H9 (cell line): ENCODE data around the gene MMP23B. TPM values are rescaled to one million over a fixed set of nuclear protein-coding genes. Genes with fewer than 3 reads are reported as not detected.

Source experiments
- DNase-seq: peaks from one replicate; pipeline ENCODE4 v3.0.0-alpha.2; 2017
- H2AFZ ChIP-seq: one replicate; pipeline ENCODE4 v1.6.1; 2013; ENCODE audit warnings: mild to moderate bottlenecking, low read length, control low read depth, moderate library complexity
- H2AK5ac ChIP-seq: 2 replicates; pipeline ENCODE4 v1.6.1; 2013; ENCODE audit warnings: low read length, control low read depth, mixed read lengths; ENCODE audit not compliant: insufficient read length
- H2BK120ac ChIP-seq: one replicate; pipeline ENCODE4 v1.6.1; 2013; ENCODE audit warnings: low read depth, mild to moderate bottlenecking, low read length, control low read depth, inconsistent platforms; ENCODE audit not compliant: poor library complexity, severe bottlenecking
- H2BK12ac ChIP-seq: 2 replicates; pipeline ENCODE4 v1.6.1; 2013; ENCODE audit warnings: low read length, control low read depth, mixed read lengths, low read depth; ENCODE audit not compliant: insufficient read length
- H2BK15ac ChIP-seq: 2 replicates; pipeline ENCODE4 v1.6.1; 2013; ENCODE audit warnings: low read depth, low read length, control low read depth
- H2BK20ac ChIP-seq: one replicate; pipeline ENCODE4 v1.6.1; 2013; ENCODE audit warnings: low read depth, mild to moderate bottlenecking, low read length, control low read depth, inconsistent platforms; ENCODE audit not compliant: poor library complexity, severe bottlenecking
- H2BK5ac ChIP-seq: 2 replicates; pipeline ENCODE4 v1.6.1; 2013; ENCODE audit warnings: low read length, control low read depth, mixed read lengths; ENCODE audit not compliant: insufficient read length
- H3K14ac ChIP-seq: 2 replicates; pipeline ENCODE4 v1.6.1; 2013; ENCODE audit warnings: low read length, control low read depth; ENCODE audit not compliant: insufficient read depth
- H3K18ac ChIP-seq: 2 replicates; pipeline ENCODE4 v1.6.1; 2013; ENCODE audit warnings: low read depth, mild to moderate bottlenecking, mixed read lengths, low read length, control low read depth; ENCODE audit not compliant: insufficient read length
- H3K23ac ChIP-seq: 2 replicates; pipeline ENCODE4 v1.6.1; 2013; ENCODE audit warnings: low read length, control low read depth, mixed read lengths, low read depth; ENCODE audit not compliant: insufficient read length
- H3K23me2 ChIP-seq: 2 replicates; pipeline ENCODE4 v1.6.1; 2013; ENCODE audit warnings: low read depth, mild to moderate bottlenecking, mixed read lengths, low read length, control low read depth; ENCODE audit not compliant: insufficient read length, poor library complexity, severe bottlenecking
- H3K27ac ChIP-seq: 2 replicates; pipeline ENCODE4 v1.5.1; 2013; ENCODE audit warnings: low read length, control low read depth, mixed read lengths, low read depth; ENCODE audit not compliant: insufficient read length
- H3K27me3 ChIP-seq: 2 replicates; pipeline ENCODE4 v1.6.1; 2013; ENCODE audit warnings: low read length, control low read depth, inconsistent platforms; ENCODE audit not compliant: insufficient read depth
- H3K4ac ChIP-seq: 2 replicates; pipeline ENCODE4 v1.6.1; 2013; ENCODE audit warnings: low read depth, mild to moderate bottlenecking, control low read depth, inconsistent platforms, low read length, moderate library complexity
- H3K4me1 ChIP-seq: 2 replicates; pipeline ENCODE4 v1.6.1; 2013; ENCODE audit warnings: low read length, control low read depth, inconsistent platforms; ENCODE audit not compliant: insufficient read depth
- H3K4me2 ChIP-seq: 2 replicates; pipeline ENCODE4 v1.6.1; 2013; ENCODE audit warnings: low read length, control low read depth, mixed read lengths; ENCODE audit not compliant: insufficient read length, insufficient read depth
- H3K56ac ChIP-seq: 2 replicates; pipeline ENCODE4 v1.6.1; 2013; ENCODE audit warnings: low read depth, mild to moderate bottlenecking, mixed read lengths, low read length, control low read depth; ENCODE audit not compliant: insufficient read length
- H3K79me1 ChIP-seq: 2 replicates; pipeline ENCODE4 v1.6.1; 2013; ENCODE audit warnings: low read depth, mild to moderate bottlenecking, moderate library complexity, low read length, control low read depth, inconsistent platforms; ENCODE audit not compliant: insufficient read depth, poor library complexity, severe bottlenecking
- H3K79me2 ChIP-seq: 2 replicates; pipeline ENCODE4 v1.6.1; 2013; ENCODE audit warnings: low read length, control low read depth, inconsistent platforms; ENCODE audit not compliant: insufficient read depth
- H3K9ac ChIP-seq: 2 replicates; pipeline ENCODE4 v1.6.1; 2013; ENCODE audit warnings: low read length, control low read depth, mixed read lengths; ENCODE audit not compliant: insufficient read length; ENCODE audit errors: extremely low read depth
- H3K9me3 ChIP-seq: one replicate; pipeline ENCODE4 v1.6.1; 2013; ENCODE audit warnings: low read depth, low read length, inconsistent platforms; ENCODE audit not compliant: control insufficient read depth
- H3T11ph ChIP-seq: one replicate; pipeline ENCODE4 v1.6.1; 2013; ENCODE audit warnings: mild to moderate bottlenecking, low read length, control low read depth, inconsistent platforms
- H4K20me1 ChIP-seq: one replicate; pipeline ENCODE4 v1.6.1; 2013; ENCODE audit not compliant: control insufficient read depth, insufficient read length, insufficient read depth
- H4K5ac ChIP-seq: 2 replicates; pipeline ENCODE4 v1.6.1; 2013; ENCODE audit warnings: low read depth, mild to moderate bottlenecking, mixed read lengths, low read length, control low read depth; ENCODE audit not compliant: insufficient read length
- H4K8ac ChIP-seq: replicated peaks from 2 replicates; pipeline ENCODE4 v1.6.1; 2013; ENCODE audit warnings: low read length, control low read depth, mixed read lengths, low read depth; ENCODE audit not compliant: insufficient read length
- H4K91ac ChIP-seq: 2 replicates; pipeline ENCODE4 v1.6.1; 2013; ENCODE audit warnings: low read depth, mild to moderate bottlenecking, moderate library complexity, mixed read lengths, low read length, control low read depth; ENCODE audit not compliant: insufficient read length
- H3K27ac Mint-ChIP-seq, 3 experiments: 2 replicates in 2 of 3; 3 replicates in 1 of 3; pipeline ENCODE4 v1.8.0; 2020 to 2021; ENCODE audit warnings: mixed read lengths in 3 of 3, mild to moderate bottlenecking in 1 of 3, moderate library complexity in 1 of 3
- H3K27me3 Mint-ChIP-seq: 2 replicates; pipeline ENCODE4 v1.8.0; 2021; ENCODE audit warnings: low read depth, mild to moderate bottlenecking, moderate library complexity, mixed read lengths
- H3K36me3 Mint-ChIP-seq, 3 experiments: 2 replicates in 2 of 3; 3 replicates in 1 of 3; pipeline ENCODE4 v1.8.0; 2020 to 2021; ENCODE audit warnings: low read depth in 3 of 3, mixed read lengths in 3 of 3; ENCODE audit not compliant: insufficient read depth in 1 of 3
- H3K4me1 Mint-ChIP-seq, 2 experiments: 2 replicates each; pipeline ENCODE4 v1.8.0; 2020; ENCODE audit warnings: mixed read lengths in 2 of 2
- H3K4me3 Mint-ChIP-seq, 2 experiments: 2 replicates in 1 of 2; 3 replicates in 1 of 2; pipeline ENCODE4 v1.8.0; 2020 to 2021; ENCODE audit warnings: mild to moderate bottlenecking in 2 of 2, mixed read lengths in 2 of 2, moderate library complexity in 1 of 2
- H3K9me3 Mint-ChIP-seq, 2 experiments: 2 replicates in 1 of 2; 3 replicates in 1 of 2; pipeline ENCODE4 v1.8.0; 2020; ENCODE audit warnings: mild to moderate bottlenecking in 2 of 2, mixed read lengths in 2 of 2, moderate library complexity in 1 of 2
- CTCF ChIP-seq: fragments of 200-600 bp; sonication (generic); conservative IDR thresholded peaks from 3 replicates; pipeline ENCODE4 v1.8.0; 2021; ENCODE audit warnings: antibody characterized with exemption, mild to moderate bottlenecking
- WGBS: extraction: QIAGEN DNeasy Blood & Tissue Kit; methylation state at CpG from one replicate; pipeline ENCODE4 v1.1.7; 2013; ENCODE audit warnings: missing lambda C conversion rate, low lambda C conversion rate, mixed read lengths; ENCODE audit not compliant: insufficient read length; ENCODE audit errors: extremely low coverage; 5-methylcytosine and 5-hydroxymethylcytosine counted together
- total RNA-seq: library from RNA; stranded (reverse); gene quantifications from 2 replicates; pipeline ENCODE4 v1.2.1, GENCODE V29; 2021

Gene MMP23B
- total RNA-seq, 1 experiment from 2014 or later, result 12.5 TPM

GRCh38 chr1:1678581-1679380 is 46.8 kb downstream of the MMP23B start:
- H3K14ac ChIP-seq, result 0 out of 2 replicates have a peak overlapping the region, but pooled peaks have one; percentile 16
- no peak overlapping the region for H2BK5ac ChIP-seq
- H3K56ac ChIP-seq, result no peak overlapping the region
- peaks cover 2% of the 10 kb centered on the region; the same call in 1 of the 2 replicates for H3K79me2 ChIP-seq
- peak overlapping the region in 1 of 2 experiments; percentile 15; a peak in 2 of 5 replicates for H3K4me3 Mint-ChIP-seq
- no peak overlapping the region for H3K18ac ChIP-seq
- peak; percentile 50 for TF ChIP-seq CTCF
- no peak overlapping the region for H2AK5ac ChIP-seq
- H4K8ac ChIP-seq, result no peak overlapping the region
- H3K4me1 Mint-ChIP-seq, result peaks cover 27 to 35% of the 10 kb centered on the region in 2 experiments
- H2BK12ac ChIP-seq, result no peak overlapping the region
- H4K5ac ChIP-seq, result no peak overlapping the region
- H3K9me3 Mint-ChIP-seq, result no peaks in the 10 kb centered on the region
- H2BK20ac ChIP-seq, result no peak overlapping the region
- peaks cover 2% of the 10 kb centered on the region; the same call in 1 of the 2 replicates for H3K4me1 ChIP-seq
- no peaks in the 10 kb centered on the region for H4K20me1 ChIP-seq
- no peaks in the 10 kb centered on the region for H3K27me3 Mint-ChIP-seq
- peaks cover 0 to 9% (median 9%) of the 10 kb centered on the region in 3 experiments; a peak in 4 of 7 replicates for H3K36me3 Mint-ChIP-seq
- no peaks in the 10 kb centered on the region for H3K9me3 ChIP-seq
- H3K4ac ChIP-seq, result no peak overlapping the region
- no peak overlapping the region for H3K4me2 ChIP-seq
- no peak overlapping the region for H2BK120ac ChIP-seq
- H3K27me3 ChIP-seq, result no peaks in the 10 kb centered on the region
- H3K9ac ChIP-seq, result peak overlapping the region; percentile 20
- H3T11ph ChIP-seq, result no peak overlapping the region
- H4K91ac ChIP-seq, result no peak overlapping the region
- H3K79me1 ChIP-seq, result no peaks in the 10 kb centered on the region
- no peaks in the 10 kb centered on the region for H3K23me2 ChIP-seq
- H3K27ac Mint-ChIP-seq, result peak overlapping the region; percentile 83 to 93 (median 85); a peak in 6 of 7 replicates
- peak; percentile 50 for DNase-seq
- H2BK15ac ChIP-seq, result no peak overlapping the region
- H3K27ac ChIP-seq, result no peak overlapping the region
- no peak overlapping the region for H2AFZ ChIP-seq
- H3K23ac ChIP-seq, result no peak overlapping the region
- WGBS, result no CpG with 5 or more reads among the region's 24 CpGs
